DOHH2 (cell line): ENCODE measurements around the gene SHISA5.

ENCODE experiments used
- EZH2phosphoT487 ChIP-seq: fragments of 200-600 bp; sonication (generic); IDR thresholded peaks from 2 replicates; pipeline ENCODE4 v1.6.1; 2017; ENCODE audit warnings: borderline replicate concordance, mild to moderate bottlenecking, antibody characterized with exemption, low read length, moderate library complexity, mixed read lengths
- TF ChIP-seq, protein P1 (sequence below): fragments of 200-600 bp; sonication (generic); IDR thresholded peaks from one replicate; pipeline ENCODE4 v1.5.1; 2014; ENCODE audit warnings: antibody characterized with exemption, mild to moderate bottlenecking, low read depth, low read length; ENCODE audit not compliant: poor library complexity, severe bottlenecking

GRCh38 chr3:48465237-48465530 is 38.8 kb downstream of the SHISA5 start:
- TF ChIP-seq, protein P1, sequence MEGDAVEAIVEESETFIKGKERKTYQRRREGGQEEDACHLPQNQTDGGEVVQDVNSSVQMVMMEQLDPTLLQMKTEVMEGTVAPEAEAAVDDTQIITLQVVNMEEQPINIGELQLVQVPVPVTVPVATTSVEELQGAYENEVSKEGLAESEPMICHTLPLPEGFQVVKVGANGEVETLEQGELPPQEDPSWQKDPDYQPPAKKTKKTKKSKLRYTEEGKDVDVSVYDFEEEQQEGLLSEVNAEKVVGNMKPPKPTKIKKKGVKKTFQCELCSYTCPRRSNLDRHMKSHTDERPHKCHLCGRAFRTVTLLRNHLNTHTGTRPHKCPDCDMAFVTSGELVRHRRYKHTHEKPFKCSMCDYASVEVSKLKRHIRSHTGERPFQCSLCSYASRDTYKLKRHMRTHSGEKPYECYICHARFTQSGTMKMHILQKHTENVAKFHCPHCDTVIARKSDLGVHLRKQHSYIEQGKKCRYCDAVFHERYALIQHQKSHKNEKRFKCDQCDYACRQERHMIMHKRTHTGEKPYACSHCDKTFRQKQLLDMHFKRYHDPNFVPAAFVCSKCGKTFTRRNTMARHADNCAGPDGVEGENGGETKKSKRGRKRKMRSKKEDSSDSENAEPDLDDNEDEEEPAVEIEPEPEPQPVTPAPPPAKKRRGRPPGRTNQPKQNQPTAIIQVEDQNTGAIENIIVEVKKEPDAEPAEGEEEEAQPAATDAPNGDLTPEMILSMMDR = no peak
- no peak for TF ChIP-seq EZH2phosphoT487
